ENCODE measurements around the gene CFAP157.

CFAP157 gene

DNA sequence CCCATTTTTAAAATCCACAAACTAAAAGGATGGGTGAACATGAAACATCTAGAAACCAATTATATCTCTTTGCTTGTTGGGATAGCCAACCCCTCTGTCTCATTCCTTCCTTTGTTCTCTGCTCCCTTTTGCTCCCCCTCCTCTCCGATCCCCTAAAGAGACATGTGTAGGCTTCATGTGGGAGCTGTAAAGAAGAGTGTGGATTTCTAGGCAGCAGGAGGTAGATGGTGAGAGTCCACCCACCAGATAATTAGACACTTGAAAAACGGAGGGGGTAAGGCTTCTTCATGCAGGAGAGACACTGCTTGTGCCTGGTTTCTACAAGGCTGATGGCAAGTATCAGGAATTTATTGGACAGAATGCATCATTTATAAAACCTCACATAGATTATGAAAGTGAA is 27.3 kb upstream of the CFAP157 start:
- Histone ChIP-seq H3K27me3 (ENCODE audit: control insufficient read depth in 1 of 2, insufficient read depth in 2 of 2, low read length in 2 of 2) (no peaks in the 10 kb centered on the region), H3K4me1 (ENCODE audit: control insufficient read depth, insufficient read depth, low read length) (no peaks in the 10 kb centered on the region), H3K4me3 (ENCODE audit: low read length in 2 of 2) (no peak overlapping the region), H3K36me3 (ENCODE audit: control insufficient read depth in 2 of 2, insufficient read depth in 2 of 2, low read length in 2 of 2) (peaks cover 33 to 69% of the 10 kb centered on the region in 2 donors), H3K9me3 (ENCODE audit: control insufficient read depth in 2 of 2, low read length in 2 of 2) (no peaks in the 10 kb centered on the region), H3K9ac (ENCODE audit: low read length in 2 of 2) (no peak overlapping the region), H3K27ac (ENCODE audit: low read length) (no peak overlapping the region)

DNA sequence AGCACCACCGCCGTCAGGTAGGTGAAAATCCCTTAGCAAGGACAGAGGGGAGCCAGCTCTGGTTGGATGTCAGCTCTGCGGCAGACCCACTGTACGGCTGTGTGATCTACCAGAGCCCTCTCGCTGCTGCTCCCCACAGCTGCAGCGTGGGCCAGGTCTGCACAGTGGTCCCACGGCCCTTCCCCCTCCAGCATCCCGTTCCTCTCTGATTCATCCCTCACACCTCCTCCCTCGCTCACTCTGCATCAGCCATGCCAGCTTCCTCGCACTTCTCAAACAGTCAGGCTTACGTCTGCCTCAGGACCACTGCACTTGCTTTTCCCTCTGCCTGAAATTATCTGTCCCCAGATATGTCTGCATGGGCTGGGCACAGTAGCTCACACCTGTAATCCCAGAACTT is 26.6 kb upstream of the CFAP157 start:
- Histone ChIP-seq H3K27ac (ENCODE audit: low read length) (no peak overlapping the region), H3K4me3 (ENCODE audit: low read length in 2 of 2) (no peak overlapping the region)

DNA sequence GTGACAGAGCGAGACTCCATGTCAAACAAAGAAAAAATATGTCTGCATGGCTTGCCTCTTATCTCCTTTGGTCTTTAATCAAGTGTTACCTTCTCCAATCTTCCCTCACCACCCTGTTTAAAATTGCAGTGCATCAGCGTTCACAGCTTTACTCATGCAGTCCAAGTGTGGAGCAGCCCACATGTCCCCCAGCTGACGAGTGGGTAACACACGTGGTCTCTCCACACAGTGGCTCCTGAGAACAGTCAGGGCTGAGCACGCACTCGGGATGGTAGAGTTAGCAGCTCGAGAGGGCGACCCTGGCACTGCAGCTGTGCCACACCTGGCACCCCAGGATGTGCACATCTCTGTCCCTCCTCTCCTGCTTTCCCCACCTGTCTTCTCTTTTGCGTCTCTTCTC is 25.9 kb upstream of the CFAP157 start:
- no peaks in the 10 kb centered on the region for H3K4me1 ChIP-seq (ENCODE audit: control insufficient read depth, insufficient read depth, low read length)
- H3K4me3 ChIP-seq (ENCODE audit: low read length in 2 of 2): no peak overlapping the region
- no peak overlapping the region for H3K9ac ChIP-seq (ENCODE audit: low read length in 2 of 2)
- no peaks in the 10 kb centered on the region for H3K9me3 ChIP-seq (ENCODE audit: control insufficient read depth in 2 of 2, low read length in 2 of 2)
- H3K27me3 ChIP-seq (ENCODE audit: control insufficient read depth in 1 of 2, insufficient read depth in 2 of 2, low read length in 2 of 2): no peaks in the 10 kb centered on the region
- peaks cover 33 to 65% of the 10 kb centered on the region in 2 donors for H3K36me3 ChIP-seq (ENCODE audit: control insufficient read depth in 2 of 2, insufficient read depth in 2 of 2, low read length in 2 of 2)
- H3K27ac ChIP-seq (ENCODE audit: low read length): no peak overlapping the region

More for the DNA sequence above, 26.6 kb upstream of the CFAP157 start:
- Histone ChIP-seq H3K9me3 (ENCODE audit: control insufficient read depth in 2 of 2, low read length in 2 of 2) (no peaks in the 10 kb centered on the region), H3K27me3 (ENCODE audit: control insufficient read depth in 1 of 2, insufficient read depth in 2 of 2, low read length in 2 of 2) (no peaks in the 10 kb centered on the region), H3K36me3 (ENCODE audit: control insufficient read depth in 2 of 2, insufficient read depth in 2 of 2, low read length in 2 of 2) (peaks cover 33 to 71% of the 10 kb centered on the region in 2 donors), H3K4me1 (ENCODE audit: control insufficient read depth, insufficient read depth, low read length) (no peaks in the 10 kb centered on the region), H3K9ac (ENCODE audit: low read length in 2 of 2) (no peak overlapping the region)

DNA sequence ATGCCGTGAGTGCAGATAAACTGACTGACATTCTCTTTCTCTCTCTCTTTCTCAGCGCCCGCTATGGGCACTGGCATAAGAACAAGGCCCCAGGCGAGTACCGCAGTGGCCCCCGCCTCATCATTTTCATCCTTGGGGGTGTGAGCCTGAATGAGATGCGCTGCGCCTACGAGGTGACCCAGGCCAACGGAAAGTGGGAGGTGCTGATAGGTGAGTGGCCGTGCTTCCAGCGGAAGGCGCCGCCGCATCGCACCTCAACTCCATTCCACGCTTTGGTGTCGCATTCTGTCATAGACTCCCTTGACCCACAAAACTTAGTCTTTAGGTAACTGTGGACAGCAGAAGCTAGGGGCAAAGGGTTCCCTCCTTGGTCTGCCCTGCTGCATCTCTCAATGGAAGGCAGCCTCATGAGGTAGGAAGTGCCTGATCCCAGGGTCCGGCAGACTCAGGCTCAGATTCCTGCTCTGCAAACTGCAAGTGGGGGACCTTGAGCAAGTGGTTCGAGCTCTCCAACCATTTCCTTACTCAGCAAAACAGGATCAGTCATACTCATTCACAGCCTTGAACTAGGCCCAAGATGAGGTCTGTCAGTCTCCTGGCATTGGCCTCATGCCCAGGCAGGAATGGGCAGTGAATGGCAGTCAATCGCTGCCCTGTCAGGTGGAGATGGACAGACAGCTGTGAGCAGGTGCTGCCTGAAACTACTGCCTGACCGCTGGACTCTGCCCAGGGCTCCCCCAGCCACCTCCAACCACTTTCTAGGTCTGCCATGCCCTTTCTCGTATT is 24.2 kb upstream of the CFAP157 start:
- Histone ChIP-seq H3K9ac (ENCODE audit: low read length in 2 of 2) (no peak overlapping the region), H3K4me3 (ENCODE audit: low read length in 2 of 2) (no peak overlapping the region), H3K27ac (ENCODE audit: low read length) (no peak overlapping the region), H3K4me1 (ENCODE audit: control insufficient read depth, insufficient read depth, low read length) (no peaks in the 10 kb centered on the region), H3K36me3 (ENCODE audit: control insufficient read depth in 2 of 2, insufficient read depth in 2 of 2, low read length in 2 of 2) (peaks cover 29 to 64% of the 10 kb centered on the region in 2 donors), H3K9me3 (ENCODE audit: control insufficient read depth in 2 of 2, low read length in 2 of 2) (no peaks in the 10 kb centered on the region), H3K27me3 (ENCODE audit: control insufficient read depth in 1 of 2, insufficient read depth in 2 of 2, low read length in 2 of 2) (no peaks in the 10 kb centered on the region)

DNA sequence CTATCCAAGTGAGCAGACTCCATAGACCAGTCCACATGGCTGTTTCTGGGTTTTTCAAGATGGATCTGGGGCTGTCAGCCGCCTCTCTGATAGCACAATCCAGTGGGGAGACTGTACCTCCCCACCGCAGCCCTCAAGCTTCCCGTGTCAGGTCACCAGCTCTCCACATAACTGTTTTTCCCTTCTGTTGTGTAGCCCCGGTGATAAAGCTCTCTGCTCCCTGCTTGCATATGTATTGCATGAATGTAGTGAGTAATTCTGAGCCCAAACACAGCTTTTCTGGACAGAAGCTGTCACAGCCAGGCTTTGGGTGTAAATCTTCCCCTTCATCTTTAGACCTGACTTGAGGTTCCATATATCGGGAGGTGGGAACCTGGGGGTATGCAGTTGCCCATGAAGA is 23.1 kb upstream of the CFAP157 start:
- Histone ChIP-seq H3K27ac (ENCODE audit: low read length) (no peak overlapping the region), H3K27me3 (ENCODE audit: control insufficient read depth in 1 of 2, insufficient read depth in 2 of 2, low read length in 2 of 2) (no peaks in the 10 kb centered on the region), H3K4me3 (ENCODE audit: low read length in 2 of 2) (no peak overlapping the region), H3K4me1 (ENCODE audit: control insufficient read depth, insufficient read depth, low read length) (no peaks in the 10 kb centered on the region), H3K9ac (ENCODE audit: low read length in 2 of 2) (no peak overlapping the region), H3K9me3 (ENCODE audit: control insufficient read depth in 2 of 2, low read length in 2 of 2) (no peaks in the 10 kb centered on the region), H3K36me3 (ENCODE audit: control insufficient read depth in 2 of 2, insufficient read depth in 2 of 2, low read length in 2 of 2) (peaks cover 29 to 58% of the 10 kb centered on the region in 2 donors)

DNA sequence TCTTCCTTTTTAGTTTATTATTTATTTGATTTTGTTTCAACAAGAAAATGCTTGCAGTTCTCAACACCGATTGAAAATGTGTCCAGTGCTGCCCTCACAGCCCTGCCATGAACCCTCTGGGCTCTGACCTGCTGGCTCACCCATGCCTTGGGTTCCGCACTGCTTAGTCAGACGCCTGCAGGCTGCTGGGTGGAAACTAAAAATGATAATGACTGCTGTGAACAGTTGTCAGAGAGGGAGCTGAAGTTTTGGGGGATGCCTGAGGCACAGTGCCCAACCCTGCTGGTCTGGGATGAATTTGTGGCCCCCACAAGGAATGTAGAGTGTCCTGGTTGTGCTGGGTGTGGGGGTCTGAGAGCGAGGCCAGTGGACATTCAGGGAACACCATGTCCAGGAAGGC is 22.2 kb upstream of the CFAP157 start:
- H3K4me1 ChIP-seq (ENCODE audit: control insufficient read depth, insufficient read depth, low read length): no peaks in the 10 kb centered on the region
- peaks cover 29 to 57% of the 10 kb centered on the region in 2 donors for H3K36me3 ChIP-seq (ENCODE audit: control insufficient read depth in 2 of 2, insufficient read depth in 2 of 2, low read length in 2 of 2)
- H3K9me3 ChIP-seq (ENCODE audit: control insufficient read depth in 2 of 2, low read length in 2 of 2): no peaks in the 10 kb centered on the region
- H3K4me3 ChIP-seq (ENCODE audit: low read length in 2 of 2): no peak overlapping the region
- H3K9ac ChIP-seq (ENCODE audit: low read length in 2 of 2): no peak overlapping the region
- H3K27ac ChIP-seq (ENCODE audit: low read length): no peak overlapping the region
- no peaks in the 10 kb centered on the region for H3K27me3 ChIP-seq (ENCODE audit: control insufficient read depth in 1 of 2, insufficient read depth in 2 of 2, low read length in 2 of 2)

DNA sequence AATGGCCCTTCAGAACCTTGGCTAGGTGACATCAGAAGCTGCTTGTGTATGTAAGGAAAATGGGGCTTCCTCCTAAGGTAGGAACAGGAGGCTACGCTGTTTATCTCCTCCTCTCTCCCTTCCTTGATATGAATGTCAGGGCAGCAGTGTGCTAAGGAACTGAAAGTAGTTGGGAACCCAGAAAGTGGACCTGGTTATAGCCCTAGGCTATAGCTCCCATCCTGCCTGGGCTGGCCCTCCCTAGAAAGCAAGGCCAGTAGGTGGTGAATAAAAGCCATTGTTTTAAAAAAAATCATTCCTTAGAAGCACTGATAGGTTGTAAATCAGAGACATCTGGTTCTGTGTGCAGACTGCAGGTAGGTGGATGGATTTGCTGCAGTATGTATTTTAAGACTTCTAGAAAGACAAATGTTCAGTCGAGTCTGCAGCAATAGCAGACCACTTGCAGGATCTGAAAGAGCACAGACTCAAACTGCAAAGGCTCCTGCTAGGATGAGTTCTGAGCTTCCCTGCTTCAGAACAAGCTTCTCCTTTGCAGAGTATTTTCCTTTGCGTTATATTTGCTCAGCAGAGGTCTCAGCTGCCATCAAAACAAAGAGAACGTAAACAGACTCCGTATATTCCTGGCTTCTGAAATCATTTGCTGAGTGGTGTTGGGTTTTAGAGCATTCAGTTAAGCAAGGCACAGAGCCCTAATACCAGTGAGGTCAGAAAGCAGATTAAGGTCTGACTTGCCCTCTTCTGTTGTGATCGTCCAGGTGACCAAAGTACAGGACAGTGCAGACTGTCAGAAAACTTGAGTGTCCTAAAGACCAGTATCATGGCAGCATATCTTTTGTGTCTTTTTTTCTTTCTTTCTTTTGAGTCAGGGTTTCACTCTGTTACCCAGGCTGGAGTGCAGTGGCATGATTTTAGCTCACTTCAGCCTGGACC is 20.1 kb upstream of the CFAP157 start:
- no peaks in the 10 kb centered on the region for H3K27me3 ChIP-seq (ENCODE audit: control insufficient read depth in 1 of 2, insufficient read depth in 2 of 2, low read length in 2 of 2)
- no peak overlapping the region for H3K4me3 ChIP-seq (ENCODE audit: low read length in 2 of 2)
- H3K27ac ChIP-seq (ENCODE audit: low read length): no peak overlapping the region
- no peaks in the 10 kb centered on the region for H3K9me3 ChIP-seq (ENCODE audit: control insufficient read depth in 2 of 2, low read length in 2 of 2)
- no peaks in the 10 kb centered on the region for H3K4me1 ChIP-seq (ENCODE audit: control insufficient read depth, insufficient read depth, low read length)
- no peak overlapping the region for H3K9ac ChIP-seq (ENCODE audit: low read length in 2 of 2)
- H3K36me3 ChIP-seq (ENCODE audit: control insufficient read depth in 2 of 2, insufficient read depth in 2 of 2, low read length in 2 of 2): peaks cover 16 to 47% of the 10 kb centered on the region in 2 donors

DNA sequence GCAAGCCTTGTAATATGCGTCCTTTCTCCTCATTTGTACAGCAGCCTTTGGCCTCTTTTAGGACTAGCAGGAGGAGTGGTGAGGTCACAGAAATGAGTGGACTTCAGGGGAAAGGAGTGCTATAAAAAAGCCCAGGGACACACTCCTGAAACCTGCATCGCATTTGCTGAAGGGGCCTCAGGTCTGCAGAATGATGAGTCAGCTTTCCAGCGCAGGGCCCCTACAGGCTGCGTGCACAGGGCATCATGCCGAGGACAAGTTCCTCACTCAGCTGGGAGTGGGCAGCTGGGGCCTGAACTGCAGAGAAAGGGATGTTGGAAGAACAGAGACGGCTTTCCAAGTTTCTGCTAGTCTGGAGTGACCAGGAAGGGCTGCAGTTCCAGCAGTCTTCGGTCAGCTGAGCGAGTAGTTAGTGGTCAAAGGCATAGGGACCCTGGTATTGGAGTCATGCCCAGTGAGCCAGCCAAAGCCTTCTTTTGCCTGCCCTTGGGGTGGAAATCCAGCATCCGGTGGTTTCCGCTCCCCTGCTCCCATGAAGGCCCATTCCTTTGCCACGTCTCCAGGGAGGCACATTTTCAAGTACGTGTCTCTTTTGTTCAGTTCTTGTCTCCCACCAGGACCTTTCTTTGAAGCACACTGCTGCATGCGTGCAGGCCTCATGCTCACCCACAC is 17.3 kb upstream of the CFAP157 start:
- H3K27me3 ChIP-seq (ENCODE audit: control insufficient read depth in 1 of 2, insufficient read depth in 2 of 2, low read length in 2 of 2): no peaks in the 10 kb centered on the region
- no peak overlapping the region for H3K9ac ChIP-seq (ENCODE audit: low read length in 2 of 2)
- H3K9me3 ChIP-seq (ENCODE audit: control insufficient read depth in 2 of 2, low read length in 2 of 2): no peaks in the 10 kb centered on the region
- H3K36me3 ChIP-seq (ENCODE audit: control insufficient read depth in 2 of 2, insufficient read depth in 2 of 2, low read length in 2 of 2): peaks cover 5 to 27% of the 10 kb centered on the region in 2 donors
- no peaks in the 10 kb centered on the region for H3K4me1 ChIP-seq (ENCODE audit: control insufficient read depth, insufficient read depth, low read length)
- H3K27ac ChIP-seq (ENCODE audit: low read length): no peak overlapping the region
- no peak overlapping the region for H3K4me3 ChIP-seq (ENCODE audit: low read length in 2 of 2)

DNA sequence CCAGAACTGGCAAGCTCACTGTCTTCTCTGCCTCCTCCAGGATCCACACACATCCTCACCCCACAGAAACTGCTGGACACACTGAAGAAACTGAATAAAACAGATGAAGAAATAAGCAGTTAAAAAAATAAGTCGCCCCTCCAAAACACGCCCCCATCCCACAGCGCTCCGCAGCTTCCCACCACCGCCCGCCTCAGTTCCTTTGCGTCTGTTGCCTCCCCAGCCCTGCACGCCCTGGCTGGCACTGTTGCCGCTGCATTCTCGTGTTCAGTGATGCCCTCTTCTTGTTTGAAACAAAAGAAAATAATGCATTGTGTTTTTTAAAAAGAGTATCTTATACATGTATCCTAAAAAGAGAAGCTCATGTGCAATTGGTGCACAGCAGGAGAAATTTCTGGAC is 16.1 kb upstream of the CFAP157 start:
- Histone ChIP-seq H3K27ac (ENCODE audit: low read length) (no peak overlapping the region), H3K4me1 (ENCODE audit: control insufficient read depth, insufficient read depth, low read length) (no peaks in the 10 kb centered on the region), H3K36me3 (ENCODE audit: control insufficient read depth in 2 of 2, insufficient read depth in 2 of 2, low read length in 2 of 2) (peaks cover 5 to 25% of the 10 kb centered on the region in 2 donors), H3K9ac (ENCODE audit: low read length in 2 of 2) (no peak overlapping the region), H3K27me3 (ENCODE audit: control insufficient read depth in 1 of 2, insufficient read depth in 2 of 2, low read length in 2 of 2) (no peaks in the 10 kb centered on the region), H3K4me3 (ENCODE audit: low read length in 2 of 2) (no peak overlapping the region), H3K9me3 (ENCODE audit: control insufficient read depth in 2 of 2, low read length in 2 of 2) (no peaks in the 10 kb centered on the region)

DNA sequence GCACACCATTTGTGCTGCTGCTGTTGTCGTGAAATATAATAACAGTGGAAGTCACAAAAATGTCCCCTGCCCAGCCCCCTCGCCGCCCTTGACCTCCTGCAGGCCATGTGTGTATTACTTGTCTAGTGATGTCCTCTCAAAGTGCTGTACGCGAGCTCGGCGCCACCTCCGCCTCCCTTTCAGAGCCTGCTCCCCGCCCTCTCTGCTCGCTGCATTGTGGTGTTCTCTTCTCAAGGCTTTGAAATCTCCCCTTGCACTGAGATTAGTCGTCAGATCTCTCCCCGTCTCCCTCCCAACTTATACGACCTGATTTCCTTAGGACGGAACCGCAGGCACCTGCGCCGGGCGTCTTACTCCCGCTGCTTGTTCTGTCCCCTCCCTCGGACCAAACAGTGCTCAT is 14.7 kb upstream of the CFAP157 start:
- Histone ChIP-seq H3K9me3 (ENCODE audit: control insufficient read depth in 2 of 2, low read length in 2 of 2) (no peaks in the 10 kb centered on the region), H3K9ac (ENCODE audit: low read length in 2 of 2) (no peak overlapping the region), H3K27ac (ENCODE audit: low read length) (no peak overlapping the region), H3K36me3 (ENCODE audit: control insufficient read depth in 2 of 2, insufficient read depth in 2 of 2, low read length in 2 of 2) (peaks cover 0 to 17% of the 10 kb centered on the region in 2 donors), H3K4me1 (ENCODE audit: control insufficient read depth, insufficient read depth, low read length) (no peaks in the 10 kb centered on the region), H3K4me3 (ENCODE audit: low read length in 2 of 2) (no peak overlapping the region), H3K27me3 (ENCODE audit: control insufficient read depth in 1 of 2, insufficient read depth in 2 of 2, low read length in 2 of 2) (no peaks in the 10 kb centered on the region)

All from stomach smooth muscle (tissue), 2 donors.